Measurements from ENCODE around the gene GALNT6. TPM values are rescaled to one million over a fixed set of nuclear protein-coding genes. Genes with fewer than 3 reads are reported as not detected.
"Not testable (repeated sequence)": the region's sequence is repeated elsewhere in the genome, so short reads cannot be mapped to it uniquely, and the experiment has no call there.

Gene GALNT6
- total RNA-seq, 1 donor from 2014 or later = 32.4 TPM

- TF ChIP-seq CTCF (conservative IDR thresholded peaks at IDR 0.05; ENCODE audit: low read depth, low read length) = no peak
- DNase-seq (ENCODE audit: low read depth) = no peak
- H3K4me3 ChIP-seq (ENCODE audit: low read depth, low read length) = no peak within 1 kb of the TSS
Measured at GRCh38 chr12:51346581-51346980, 44.6 kb downstream of the GALNT6 start, which contains the start of gene CELA1. TSS of gene CELA1 (minus strand) at chr12:51346679. CDS start at chr12:51346638, 41 bp downstream.

GRCh38 chr12:51345681-51346080 lies 45.5 kb downstream of the GALNT6 start:
- no peak for TF ChIP-seq CTCF (conservative IDR thresholded peaks at IDR 0.05; ENCODE audit: low read depth, low read length)
- H3K4me3 ChIP-seq (ENCODE audit: low read depth, low read length) = no peak overlapping the region
- DNase-seq (ENCODE audit: low read depth) = no peak

- TF ChIP-seq CTCF (conservative IDR thresholded peaks at IDR 0.05; ENCODE audit: low read depth, low read length) = no peak
- DNase-seq (ENCODE audit: low read depth) = no peak
- no peak overlapping the region for H3K4me3 ChIP-seq (ENCODE audit: low read depth, low read length)
Measured at GRCh38 chr12:51343201-51343600, 48.0 kb downstream of the GALNT6 start.

GRCh38 chr12:51342416-51342815 lies 48.8 kb downstream of the GALNT6 start:
- no peak for TF ChIP-seq CTCF (conservative IDR thresholded peaks at IDR 0.05; ENCODE audit: low read depth, low read length)
- no peak for DNase-seq (ENCODE audit: low read depth)
- no peak overlapping the region for H3K4me3 ChIP-seq (ENCODE audit: low read depth, low read length)

GRCh38 chr12:51341251-51342007 lies 49.8 kb downstream of the GALNT6 start:
- TF ChIP-seq CTCF (conservative IDR thresholded peaks at IDR 0.05; ENCODE audit: low read depth, low read length) = peak; percentile 99
- DNase-seq (ENCODE audit: low read depth) = no peak
- peak overlapping the region; percentile 31 for H3K4me3 ChIP-seq (ENCODE audit: low read depth, low read length)

GRCh38 chr12:51339750-51340149 lies 51.5 kb downstream of the GALNT6 start:
- H3K4me3 ChIP-seq (ENCODE audit: low read depth, low read length) = no peak overlapping the region
- TF ChIP-seq CTCF (conservative IDR thresholded peaks at IDR 0.05; ENCODE audit: low read depth, low read length) = no peak
- no peak for DNase-seq (ENCODE audit: low read depth)

GRCh38 chr12:51337336-51337735 lies 53.9 kb downstream of the GALNT6 start:
- DNase-seq (ENCODE audit: low read depth); H3K4me3 ChIP-seq (ENCODE audit: low read depth, low read length): not testable (repeated sequence)

Data from epithelial cell of proximal tubule (primary cell).